Measurements from ENCODE around the gene ETV6. TPM values are rescaled to one million over a fixed set of nuclear protein-coding genes. Genes with fewer than 3 reads are reported as not detected.
A peak's percentile ranks its signal among the peaks of the same experiment; 100 is the strongest.

Gene ETV6
- polyA plus RNA-seq, 3 donors, result 6.8 to 45.1 (median 11.7) TPM

- H3K4me3 Mint-ChIP-seq, result no peak overlapping the region
- peaks cover 37% of the 10 kb centered on the region for H4K20me1 ChIP-seq (ENCODE audit: insufficient read depth, low read length)
- WGBS (ENCODE audit: insufficient coverage), result 100% methylated on average over 5 of the region's 6 CpGs
- H3K27me3 Mint-ChIP-seq (ENCODE audit: low read depth in 3 of 3), result peaks cover 0 to 1% (median 0%) of the 10 kb centered on the region in 3 donors
- no peaks in the 10 kb centered on the region for H3K9me3 ChIP-seq (replicated peaks in 1 of 2; ENCODE audit: control insufficient read depth in 1 of 2, insufficient read depth in 1 of 2, low read length in 2 of 2)
- no peak overlapping the region for H3K9ac ChIP-seq (ENCODE audit: insufficient read depth, low read length, poor library complexity, severe bottlenecking)
- H3K36me3 Mint-ChIP-seq, result peaks cover 48 to 54% of the 10 kb centered on the region in 2 donors
- peaks cover 3 to 14% of the 10 kb centered on the region in 2 donors for H3K36me3 ChIP-seq (replicated peaks in 1 of 2; ENCODE audit: control insufficient read depth in 1 of 2, insufficient read depth in 2 of 2, low read length in 2 of 2)
- DNase-seq, result no peak
- TF ChIP-seq CTCF (IDR thresholded peaks at IDR 0.05), result no peak
- H3K27ac Mint-ChIP-seq, result peak overlapping the region; percentile 87 to 97 (median 95)
- no peak overlapping the region for H3K4me3 ChIP-seq (replicated peaks in 1 of 3; ENCODE audit: low read depth in 2 of 3, low read length in 3 of 3)
- peaks cover 80% of the 10 kb centered on the region for H3K4me1 Mint-ChIP-seq
- H3K27me3 ChIP-seq (ENCODE audit: control insufficient read depth in 2 of 2, insufficient read depth in 2 of 2, low read length in 2 of 2), result no peaks in the 10 kb centered on the region
- peak overlapping the region; percentile 3 to 86 for H3K27ac ChIP-seq (ENCODE audit: low read depth in 1 of 2, low read length in 2 of 2)
- intact Hi-C loops (cut with micrococcal nuclease), result loop anchor here in 1 of 2 donors (5.0 kb wide), 1 partner anchor 35 kb away; no protein-coding TSS in a partner anchor
- peaks cover 100% of the 10 kb centered on the region for H3K79me2 ChIP-seq (ENCODE audit: insufficient read depth, low read length)
- H3K9me3 Mint-ChIP-seq, result no peaks in the 10 kb centered on the region
- no peak overlapping the region for H3K4me2 ChIP-seq (replicated peaks; ENCODE audit: extremely low read depth, low read length, poor library complexity, severe bottlenecking)
- no peak overlapping the region for H2AFZ ChIP-seq (ENCODE audit: insufficient read depth, low read depth, low read length, poor library complexity, severe bottlenecking)
- H3K4me1 ChIP-seq (ENCODE audit: control insufficient read depth in 1 of 2, insufficient read depth in 2 of 2, low read length in 2 of 2), result peaks cover 41 to 44% of the 10 kb centered on the region in 2 donors
Measured at GRCh38 chr12:11712491-11712890, 63.0 kb downstream of the ETV6 start.

- Histone ChIP-seq H3K9ac (ENCODE audit: insufficient read depth, low read length, poor library complexity, severe bottlenecking) (no peak overlapping the region), H3K27me3 (ENCODE audit: control insufficient read depth in 2 of 2, insufficient read depth in 2 of 2, low read length in 2 of 2) (no peaks in the 10 kb centered on the region), H3K4me3 (replicated peaks in 1 of 3; ENCODE audit: low read depth in 2 of 3, low read length in 3 of 3) (no peak overlapping the region), H3K27ac (ENCODE audit: low read depth in 1 of 2, low read length in 2 of 2) (peak overlapping the region in 1 of 2 donors; percentile 86), H3K4me1 (ENCODE audit: control insufficient read depth in 1 of 2, insufficient read depth in 2 of 2, low read length in 2 of 2) (peaks cover 41 to 44% of the 10 kb centered on the region in 2 donors), H3K9me3 (replicated peaks in 1 of 2; ENCODE audit: control insufficient read depth in 1 of 2, insufficient read depth in 1 of 2, low read length in 2 of 2) (no peaks in the 10 kb centered on the region), H3K36me3 (replicated peaks in 1 of 2; ENCODE audit: control insufficient read depth in 1 of 2, insufficient read depth in 2 of 2, low read length in 2 of 2) (peaks cover 3 to 20% of the 10 kb centered on the region in 2 donors), H2AFZ (ENCODE audit: insufficient read depth, low read depth, low read length, poor library complexity, severe bottlenecking) (no peak overlapping the region), H3K79me2 (ENCODE audit: insufficient read depth, low read length) (peaks cover 100% of the 10 kb centered on the region), H3K4me2 (replicated peaks; ENCODE audit: extremely low read depth, low read length, poor library complexity, severe bottlenecking) (no peak overlapping the region), H4K20me1 (ENCODE audit: insufficient read depth, low read length) (peaks cover 41% of the 10 kb centered on the region)
- no peak for TF ChIP-seq CTCF (IDR thresholded peaks at IDR 0.05)
- H3K4me3 Mint-ChIP-seq, result no peak overlapping the region
- H3K27ac Mint-ChIP-seq, result peak overlapping the region in 5 of 7 donors; percentile 12 to 95 (median 78)
- peaks cover 48 to 54% of the 10 kb centered on the region in 2 donors for H3K36me3 Mint-ChIP-seq
- DNase-seq, result no peak
- H3K27me3 Mint-ChIP-seq (ENCODE audit: low read depth in 3 of 3), result peaks cover 0 to 1% (median 0%) of the 10 kb centered on the region in 3 donors
- intact Hi-C loops (cut with micrococcal nuclease), result loop anchor here in 1 of 2 donors (5.0 kb wide), 1 partner anchor 36 kb away; no protein-coding TSS in a partner anchor
- H3K9me3 Mint-ChIP-seq, result no peaks in the 10 kb centered on the region
- peaks cover 82% of the 10 kb centered on the region for H3K4me1 Mint-ChIP-seq
- WGBS (ENCODE audit: insufficient coverage), result 100% methylated on average over 1 of the region's 4 CpGs
Measured at GRCh38 chr12:11713202-11713601, 63.7 kb downstream of the ETV6 start.

All from CD14-positive monocyte (primary cell).